Peyer's patch (tissue), 4 donors: ENCODE data around the gene TJP2. TPM values are rescaled to one million over a fixed set of nuclear protein-coding genes. Genes with fewer than 3 reads are reported as not detected.

Source experiments
- DNase-seq, 3 donors: peaks; one replicate each; pipeline ENCODE4 v3.0.0-alpha.2; 2017 to 2019
- H3K27ac ChIP-seq, 4 donors: fragments of 200-600 bp; sonication (generic); one replicate each; pipeline ENCODE4 v1.5.1; 2016 to 2019
- H3K27me3 ChIP-seq, 2 donors: fragments of 200-600 bp; sonication (generic); one replicate each; pipeline ENCODE4 v1.5.1; 2019
- H3K36me3 ChIP-seq, 3 donors: fragments of 200-600 bp; sonication (generic); one replicate each; pipeline ENCODE4 v1.5.1; 2016 to 2019
- H3K4me1 ChIP-seq, 4 donors: fragments of 200-600 bp; sonication (generic); one replicate each; pipeline ENCODE4 v1.5.1; 2016 to 2019
- H3K4me3 ChIP-seq, 4 donors: fragments of 200-600 bp; sonication (generic); 1 replicate in 3 of 4; 2 replicates in 1 of 4; pipeline ENCODE4 v1.5.1; 2016 to 2019; ENCODE audit warnings: mild to moderate bottlenecking in 1 of 4
- H3K9me3 ChIP-seq, 4 donors: fragments of 200-600 bp; sonication (generic); one replicate each; pipeline ENCODE4 v1.5.1; 2016 to 2019; ENCODE audit warnings: mild to moderate bottlenecking in 1 of 4
- POLR2A ChIP-seq, 2 donors: fragments of 450-650 bp; IDR thresholded peaks; one replicate each; pipeline ENCODE4 v1.5.1; 2017; ENCODE audit warnings: antibody characterized with exemption in 2 of 2, mild to moderate bottlenecking in 2 of 2, moderate library complexity in 2 of 2
- total RNA-seq, 4 donors: library from RNA; depleted of rRNA; stranded (reverse); fragments of >200 nt; gene quantifications; one replicate each; pipeline ENCODE4 v1.1.0, GENCODE V29; 2016
- TF ChIP-seq, protein P1 (sequence below), 6 experiments: fragments of 450-650 bp in 4 of 6; fragments of 200-600 bp in 2 of 6; sonication (generic) in 1 of 6; IDR thresholded peaks; one replicate each; pipeline ENCODE4 v1.5.1; 2017 to 2019; ENCODE audit warnings: antibody characterized with exemption in 6 of 6, mild to moderate bottlenecking in 3 of 6, moderate library complexity in 1 of 6

TJP2 gene
- total RNA-seq, 4 donors from 2014 or later, result 102 to 405 (median 263) TPM

DNA sequence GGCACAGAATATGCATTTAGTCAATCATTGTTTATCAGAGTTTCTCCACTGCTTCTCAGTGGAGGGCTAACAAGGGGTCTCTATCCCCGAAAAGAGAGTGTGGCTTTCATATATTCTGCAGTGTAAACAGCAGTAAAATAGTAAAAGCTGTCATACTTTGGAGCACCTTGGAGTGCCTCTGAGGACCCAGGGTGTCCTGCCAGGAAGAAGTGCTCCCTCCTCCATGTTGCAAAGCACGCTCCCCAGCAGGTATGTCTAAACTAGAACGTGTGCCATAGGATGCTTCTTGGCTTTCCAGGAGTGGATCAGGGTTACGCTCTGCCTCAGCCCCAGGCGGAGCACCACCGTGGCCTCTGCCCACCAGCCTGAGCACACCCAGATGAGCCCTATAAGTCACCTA, 8.5 kb upstream of the TJP2 start:
- no peak for DNase-seq
- no peak overlapping the region for H3K27ac ChIP-seq
- no peaks in the 10 kb centered on the region for H3K27me3 ChIP-seq
- H3K4me1 ChIP-seq, result no peaks in the 10 kb centered on the region
- H3K36me3 ChIP-seq, result peaks cover 0 to 6% (median 0%) of the 10 kb centered on the region in 3 donors
- TF ChIP-seq POLR2A (IDR thresholded peaks at IDR 0.05), result no peak
- TF ChIP-seq, protein P1, sequence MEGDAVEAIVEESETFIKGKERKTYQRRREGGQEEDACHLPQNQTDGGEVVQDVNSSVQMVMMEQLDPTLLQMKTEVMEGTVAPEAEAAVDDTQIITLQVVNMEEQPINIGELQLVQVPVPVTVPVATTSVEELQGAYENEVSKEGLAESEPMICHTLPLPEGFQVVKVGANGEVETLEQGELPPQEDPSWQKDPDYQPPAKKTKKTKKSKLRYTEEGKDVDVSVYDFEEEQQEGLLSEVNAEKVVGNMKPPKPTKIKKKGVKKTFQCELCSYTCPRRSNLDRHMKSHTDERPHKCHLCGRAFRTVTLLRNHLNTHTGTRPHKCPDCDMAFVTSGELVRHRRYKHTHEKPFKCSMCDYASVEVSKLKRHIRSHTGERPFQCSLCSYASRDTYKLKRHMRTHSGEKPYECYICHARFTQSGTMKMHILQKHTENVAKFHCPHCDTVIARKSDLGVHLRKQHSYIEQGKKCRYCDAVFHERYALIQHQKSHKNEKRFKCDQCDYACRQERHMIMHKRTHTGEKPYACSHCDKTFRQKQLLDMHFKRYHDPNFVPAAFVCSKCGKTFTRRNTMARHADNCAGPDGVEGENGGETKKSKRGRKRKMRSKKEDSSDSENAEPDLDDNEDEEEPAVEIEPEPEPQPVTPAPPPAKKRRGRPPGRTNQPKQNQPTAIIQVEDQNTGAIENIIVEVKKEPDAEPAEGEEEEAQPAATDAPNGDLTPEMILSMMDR (IDR thresholded peaks at IDR 0.05), result no peak
- no peak overlapping the region for H3K4me3 ChIP-seq
- H3K9me3 ChIP-seq, result no peaks in the 10 kb centered on the region

DNA sequence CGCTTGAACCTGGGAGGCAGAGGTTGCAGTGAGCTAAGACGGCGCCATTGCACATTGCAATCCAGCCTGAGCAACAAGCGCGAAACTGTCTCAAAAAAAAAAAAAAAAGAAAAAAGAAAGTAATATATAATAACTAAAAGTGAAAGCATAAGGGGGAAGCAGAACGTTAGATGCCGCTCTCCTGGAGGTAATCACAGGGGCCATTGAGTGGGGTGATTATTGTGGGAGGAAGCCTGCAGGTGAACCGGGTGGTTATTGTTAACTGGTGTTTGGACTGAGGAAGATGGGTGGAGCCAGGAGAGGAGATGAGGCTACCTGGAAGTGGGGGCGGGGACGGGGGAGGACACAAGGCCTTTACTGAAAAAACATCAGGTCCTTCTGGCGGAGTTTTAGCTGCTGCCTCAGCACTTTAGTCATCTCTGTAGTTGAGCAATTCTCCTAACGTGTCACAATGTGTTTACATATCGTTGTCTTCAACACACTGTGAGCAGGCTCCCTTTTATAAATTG, 5.3 kb upstream of the TJP2 start:
- peak overlapping the region in 2 of 4 donors; percentile 4 to 9 for H3K4me3 ChIP-seq
- peak; percentile 52 to 84 (median 73) for DNase-seq
- no peaks in the 10 kb centered on the region for H3K9me3 ChIP-seq
- no peaks in the 10 kb centered on the region for H3K27me3 ChIP-seq
- no peak overlapping the region for H3K27ac ChIP-seq
- H3K36me3 ChIP-seq, result peaks cover 0 to 6% (median 0%) of the 10 kb centered on the region in 3 donors
- H3K4me1 ChIP-seq, result peaks cover 0 to 8% (median 4%) of the 10 kb centered on the region in 4 donors
- TF ChIP-seq, protein P1 (IDR thresholded peaks at IDR 0.05), result no peak
- TF ChIP-seq POLR2A (IDR thresholded peaks at IDR 0.05), result no peak

DNA sequence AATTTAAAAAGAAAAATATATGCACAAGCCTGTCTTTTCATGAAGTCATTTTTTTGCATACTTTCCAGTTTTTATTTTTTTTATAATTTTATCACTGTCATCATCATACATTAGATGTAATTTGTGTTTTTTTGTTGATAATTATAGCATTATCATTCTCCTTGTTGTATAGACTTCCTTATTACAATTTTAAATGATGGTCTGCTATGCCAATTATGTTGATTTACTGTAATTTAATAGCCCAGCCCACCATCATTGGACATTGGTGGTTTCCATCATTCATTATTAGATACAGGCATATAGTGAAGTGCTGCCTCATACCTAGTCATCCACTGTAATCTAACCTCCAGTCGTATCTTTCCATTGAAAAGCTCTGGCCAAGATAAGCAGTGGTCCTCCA, 3.8 kb upstream of the TJP2 start:
- H3K4me3 ChIP-seq, result no peak overlapping the region
- H3K36me3 ChIP-seq, result peaks cover 0 to 6% (median 0%) of the 10 kb centered on the region in 3 donors
- H3K9me3 ChIP-seq, result no peaks in the 10 kb centered on the region
- H3K4me1 ChIP-seq, result peaks cover 0 to 9% (median 5%) of the 10 kb centered on the region in 4 donors
- no peaks in the 10 kb centered on the region for H3K27me3 ChIP-seq
- no peak for DNase-seq
- TF ChIP-seq, protein P1 (IDR thresholded peaks at IDR 0.05), result no peak
- no peak for TF ChIP-seq POLR2A (IDR thresholded peaks at IDR 0.05)
- H3K27ac ChIP-seq, result no peak overlapping the region

DNA sequence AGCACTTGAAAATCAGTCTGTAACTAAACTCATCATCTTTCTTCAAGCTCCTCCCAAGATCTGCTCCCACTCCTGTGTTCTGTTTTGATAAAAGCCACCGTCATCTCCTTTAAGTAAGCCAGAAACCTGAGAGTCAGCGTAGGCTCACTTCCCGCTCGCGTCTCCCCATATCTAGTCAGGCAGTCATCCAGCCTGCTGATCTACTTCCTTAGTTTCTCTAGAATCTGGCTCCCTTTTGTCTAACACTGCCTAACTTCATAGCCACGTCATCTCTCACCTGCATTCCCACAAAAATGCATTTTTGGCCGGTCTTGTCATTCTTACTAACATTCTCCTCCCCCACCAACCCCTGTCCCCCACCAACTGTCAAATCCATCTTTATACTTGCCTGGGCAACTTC, 3.0 kb upstream of the TJP2 start:
- Histone ChIP-seq H3K27ac (no peak overlapping the region), H3K36me3 (peaks cover 0 to 6% (median 0%) of the 10 kb centered on the region in 3 donors), H3K4me3 (no peak overlapping the region), H3K4me1 (peaks cover 0 to 17% (median 5%) of the 10 kb centered on the region in 4 donors), H3K27me3 (no peaks in the 10 kb centered on the region), H3K9me3 (no peaks in the 10 kb centered on the region)
- no peak for TF ChIP-seq POLR2A (IDR thresholded peaks at IDR 0.05)
- TF ChIP-seq, protein P1 (IDR thresholded peaks at IDR 0.05), result no peak
- no peak for DNase-seq

DNA sequence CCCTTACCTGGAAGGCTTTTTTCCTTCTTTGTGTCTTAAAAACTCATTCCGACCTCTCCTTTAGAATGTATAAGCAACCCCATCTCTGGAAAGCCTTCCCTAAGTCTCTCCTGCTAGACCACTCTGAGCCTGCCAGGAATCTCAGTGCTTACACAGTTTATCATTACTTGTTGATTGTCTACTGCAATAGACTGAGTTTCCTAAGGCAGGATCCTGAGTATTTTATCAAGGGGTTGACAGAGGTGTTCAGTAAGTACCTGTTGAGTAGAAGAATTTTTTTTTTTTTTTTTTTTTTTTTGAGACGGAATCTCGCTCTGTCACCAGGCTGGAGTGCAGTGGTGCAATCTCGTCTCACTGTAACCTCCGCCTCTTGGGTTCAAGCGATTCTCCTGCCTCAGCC, 2.6 kb upstream of the TJP2 start:
- H3K36me3 ChIP-seq, result peaks cover 0 to 4% (median 0%) of the 10 kb centered on the region in 3 donors
- no peak overlapping the region for H3K27ac ChIP-seq
- no peaks in the 10 kb centered on the region for H3K27me3 ChIP-seq
- no peak overlapping the region for H3K4me3 ChIP-seq
- DNase-seq, result no peak
- peaks cover 0 to 22% (median 5%) of the 10 kb centered on the region in 4 donors for H3K4me1 ChIP-seq
- H3K9me3 ChIP-seq, result no peaks in the 10 kb centered on the region
- TF ChIP-seq POLR2A (IDR thresholded peaks at IDR 0.05), result no peak
- TF ChIP-seq, protein P1 (IDR thresholded peaks at IDR 0.05), result no peak
